ENCODE data around the gene IFI27L1.

Gene IFI27L1

GRCh38 chr14:94079891-94080620 is 1.1 kb upstream of the IFI27L1 start:
- no peak for DNase-seq (ENCODE audit: low spot score)

- no peak for DNase-seq (ENCODE audit: low spot score)
Measured at GRCh38 chr14:94081386-94081820, 293 bp downstream of the IFI27L1 start.

- DNase-seq (ENCODE audit: low spot score), result no peak
Measured at GRCh38 chr14:94087891-94088290, 6.8 kb downstream of the IFI27L1 start.

- DNase-seq (ENCODE audit: low spot score), result no peak
Measured at GRCh38 chr14:94088516-94088915, 7.4 kb downstream of the IFI27L1 start.

- DNase-seq (ENCODE audit: low spot score), result no peak
Measured at GRCh38 chr14:94089479-94089878, 8.4 kb downstream of the IFI27L1 start.

- no peak for DNase-seq (ENCODE audit: low spot score)
Measured at GRCh38 chr14:94093418-94093817, 12.3 kb downstream of the IFI27L1 start.

- DNase-seq (ENCODE audit: low spot score), result no peak
Measured at GRCh38 chr14:94097091-94097490, 16.0 kb downstream of the IFI27L1 start.

- DNase-seq (ENCODE audit: low spot score), result peak; percentile 7
Measured at GRCh38 chr14:94098326-94098992, 17.3 kb downstream of the IFI27L1 start.

GRCh38 chr14:94099006-94099405 is 17.9 kb downstream of the IFI27L1 start:
- DNase-seq (ENCODE audit: low spot score), result no peak

GRCh38 chr14:94100847-94101246 is 19.7 kb downstream of the IFI27L1 start:
- DNase-seq (ENCODE audit: low spot score), result no peak

- no peak for DNase-seq (ENCODE audit: low spot score)
Measured at GRCh38 chr14:94101748-94102147, 20.6 kb downstream of the IFI27L1 start.

GRCh38 chr14:94102768-94103482 is 21.8 kb downstream of the IFI27L1 start:
- DNase-seq (ENCODE audit: low spot score), result no peak

- no peak for DNase-seq (ENCODE audit: low spot score)
Measured at GRCh38 chr14:94103554-94104150, 22.5 kb downstream of the IFI27L1 start.

- DNase-seq (ENCODE audit: low spot score), result no peak
Measured at GRCh38 chr14:94104731-94105130, 23.6 kb downstream of the IFI27L1 start.

- no peak for DNase-seq (ENCODE audit: low spot score)
Measured at GRCh38 chr14:94109915-94110250, 28.8 kb downstream of the IFI27L1 start.

GRCh38 chr14:94110552-94111181 is 29.6 kb downstream of the IFI27L1 start, which contains the start of gene IFI27:
IFI27 (plus strand) TSS chr14:94110736.
- DNase-seq (ENCODE audit: low spot score), result no peak

- DNase-seq (ENCODE audit: low spot score), result no peak
Measured at GRCh38 chr14:94111276-94112095, 30.4 kb downstream of the IFI27L1 start.

- DNase-seq (ENCODE audit: low spot score), result no peak
Measured at GRCh38 chr14:94112513-94113063, 31.5 kb downstream of the IFI27L1 start.

GRCh38 chr14:94113073-94113472 is 32.0 kb downstream of the IFI27L1 start:
- DNase-seq (ENCODE audit: low spot score), result no peak

- DNase-seq (ENCODE audit: low spot score), result no peak
Measured at GRCh38 chr14:94113490-94113889, 32.4 kb downstream of the IFI27L1 start.

All from SK-N-DZ (cell line).